Stomach (tissue), 9 donors: ENCODE data around the gene ZNF711. TPM values are rescaled to one million over a fixed set of nuclear protein-coding genes. Genes with fewer than 3 reads are reported as not detected.
"Not testable (repeated sequence)": the region's sequence is repeated elsewhere in the genome, so short reads cannot be mapped to it uniquely, and the experiment has no call there.

ENCODE experiments used
- DNase-seq, 2 donors: peaks; one replicate each; pipeline versions ENCODE4 v3.0.0 to v3.0.0-alpha.2; 2013 to 2019
- H3K27ac ChIP-seq, 5 donors: fragments of 200-600 bp in 4 of 5; sonication (generic) in 4 of 5; one replicate each; pipeline ENCODE4 v1.5.1; 2013 to 2019; ENCODE audit warnings: mild to moderate bottlenecking in 1 of 5, moderate library complexity in 1 of 5
- H3K27me3 ChIP-seq, 3 donors: fragments of 200-600 bp; sonication (generic); one replicate each; pipeline ENCODE4 v1.5.1; 2017 to 2019; ENCODE audit warnings: mixed run types in 1 of 3
- H3K36me3 ChIP-seq, 4 donors: fragments of 200-600 bp; sonication (generic); 1 replicate in 3 of 4; 2 replicates in 1 of 4; pipeline ENCODE4 v1.5.1; 2016 to 2019
- H3K4me1 ChIP-seq, 4 donors: fragments of 200-600 bp; sonication (generic); one replicate each; pipeline ENCODE4 v1.5.1; 2016 to 2019
- H3K4me3 ChIP-seq, 4 donors: fragments of 200-600 bp; sonication (generic) in 3 of 4; one replicate each; pipeline ENCODE4 v1.5.1; 2016 to 2019; ENCODE audit warnings: mild to moderate bottlenecking in 1 of 4
- H3K9me3 ChIP-seq, 4 donors: fragments of 200-600 bp; sonication (generic); one replicate each; pipeline ENCODE4 v1.5.1; 2016 to 2019
- EP300 ChIP-seq: sonication (generic); formaldehyde crosslinking; IDR thresholded peaks from one replicate; pipeline ENCODE4 v1.6.1; 2017; ENCODE audit warnings: antibody characterized with exemption
- POLR2A ChIP-seq, 4 donors: fragments of 450-650 bp; IDR thresholded peaks; one replicate each; pipeline ENCODE4 v1.6.1; 2016; ENCODE audit warnings: antibody characterized with exemption in 4 of 4, control low read depth in 2 of 4, mild to moderate bottlenecking in 1 of 4, moderate library complexity in 1 of 4
- POLR2AphosphoS5 ChIP-seq, 3 donors: sonication (generic); formaldehyde crosslinking; IDR thresholded peaks; one replicate each; pipeline ENCODE4 v1.6.1; 2016; ENCODE audit warnings: antibody characterized with exemption in 3 of 3
- WGBS, 5 donors: extraction: QIAGEN DNeasy Blood & Tissue Kit in 3 of 5; methylation state at CpG; one replicate each; pipeline versions ENCODE4 v1.1.5 to v1.1.7; 2013 to 2018; 5-methylcytosine and 5-hydroxymethylcytosine counted together
- intact Hi-C: fragments of 100-400 bp; cut with DNase I; formaldehyde crosslinking; loops from one replicate; pipeline ENCODE4 v1.15.1; 2023; ENCODE audit warnings: low total_unique reads
- polyA plus RNA-seq, 3 donors: library from polyadenylated mRNA; stranded (reverse); fragments of 200-250 nt; gene quantifications; one replicate each; pipeline ENCODE4 v1.2.3, GENCODE V29; 2013
- total RNA-seq, 5 donors: library from RNA; depleted of rRNA; stranded (reverse); fragments of >200 nt; gene quantifications; one replicate each; pipeline versions ENCODE4 v1.1.0 to v1.2.3, GENCODE V29; 2014 to 2016
- TF ChIP-seq, protein P1 (sequence below), 7 experiments: fragments of 450-650 bp in 4 of 7; fragments of 200-600 bp in 3 of 7; sonication (generic) in 3 of 7; IDR thresholded peaks; one replicate each; pipeline ENCODE4 v1.5.1; 2016 to 2019; ENCODE audit warnings: antibody characterized with exemption in 7 of 7, control low read depth in 2 of 7, mild to moderate bottlenecking in 1 of 7
- donor health status: healthy with polysubstance abuse.
- donor health status: Bipolar disorder and iron deficiency.
- donor health status: healthy.

ZNF711 gene
- total and polyA plus RNA-seq, 8 donors = under 0.01 to 26.6 (median 2.0) TPM

DNA sequence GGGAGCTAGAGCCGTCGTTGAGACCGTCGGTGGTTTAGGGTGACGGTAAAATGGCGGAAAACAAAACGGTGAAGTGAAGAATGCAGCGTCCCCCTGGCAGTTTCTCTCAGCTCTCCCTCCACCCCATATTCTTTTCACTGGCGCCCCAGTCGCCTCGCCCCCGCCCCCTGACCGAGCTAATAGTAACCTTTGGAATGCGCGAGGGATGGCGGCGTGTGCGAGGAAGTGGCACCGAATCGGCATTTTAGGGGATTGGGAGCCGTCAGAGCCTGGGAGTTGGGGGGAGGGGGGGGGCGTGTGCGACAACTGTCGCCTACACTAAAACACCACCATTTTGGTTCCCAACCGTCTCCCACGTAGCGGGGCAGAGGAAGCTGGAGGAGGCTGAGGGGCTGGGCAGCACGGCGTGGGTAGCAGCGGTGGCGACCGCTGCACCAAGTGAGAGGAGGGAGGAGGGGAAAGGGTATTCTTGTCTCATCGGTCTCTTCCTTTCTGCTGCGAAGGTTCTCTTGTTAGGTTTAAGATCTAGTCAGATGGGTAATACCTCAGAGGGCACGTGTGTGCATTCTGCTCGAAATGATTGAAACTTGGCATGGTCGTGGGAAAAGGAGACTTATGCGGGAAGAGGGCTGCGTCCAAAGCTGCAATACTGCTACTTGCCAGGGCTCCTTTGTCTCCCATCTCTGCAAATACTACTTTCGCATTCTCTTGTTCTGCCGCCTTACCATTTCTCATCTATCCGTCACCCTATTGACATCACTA is 840 bp downstream of the ZNF711 start:
- no peaks in the 10 kb centered on the region for H3K9me3 ChIP-seq
- H3K36me3 ChIP-seq = no peaks in the 10 kb centered on the region
- TF ChIP-seq POLR2A (IDR thresholded peaks at IDR 0.05) (no peak), POLR2AphosphoS5 (IDR thresholded peaks at IDR 0.05) (no peak), EP300 (no peak)
- TF ChIP-seq, protein P1, sequence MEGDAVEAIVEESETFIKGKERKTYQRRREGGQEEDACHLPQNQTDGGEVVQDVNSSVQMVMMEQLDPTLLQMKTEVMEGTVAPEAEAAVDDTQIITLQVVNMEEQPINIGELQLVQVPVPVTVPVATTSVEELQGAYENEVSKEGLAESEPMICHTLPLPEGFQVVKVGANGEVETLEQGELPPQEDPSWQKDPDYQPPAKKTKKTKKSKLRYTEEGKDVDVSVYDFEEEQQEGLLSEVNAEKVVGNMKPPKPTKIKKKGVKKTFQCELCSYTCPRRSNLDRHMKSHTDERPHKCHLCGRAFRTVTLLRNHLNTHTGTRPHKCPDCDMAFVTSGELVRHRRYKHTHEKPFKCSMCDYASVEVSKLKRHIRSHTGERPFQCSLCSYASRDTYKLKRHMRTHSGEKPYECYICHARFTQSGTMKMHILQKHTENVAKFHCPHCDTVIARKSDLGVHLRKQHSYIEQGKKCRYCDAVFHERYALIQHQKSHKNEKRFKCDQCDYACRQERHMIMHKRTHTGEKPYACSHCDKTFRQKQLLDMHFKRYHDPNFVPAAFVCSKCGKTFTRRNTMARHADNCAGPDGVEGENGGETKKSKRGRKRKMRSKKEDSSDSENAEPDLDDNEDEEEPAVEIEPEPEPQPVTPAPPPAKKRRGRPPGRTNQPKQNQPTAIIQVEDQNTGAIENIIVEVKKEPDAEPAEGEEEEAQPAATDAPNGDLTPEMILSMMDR (IDR thresholded peaks at IDR 0.05) = no peak
- WGBS, 5 donors = 0 to 46% (median 5%) methylated on average over 29 to 42 of the region's 42 CpGs
- peak in 1 of 2 donors; percentile 70 for DNase-seq
- no peaks in the 10 kb centered on the region for H3K4me1 ChIP-seq
- H3K4me3 ChIP-seq = peak overlapping the region; percentile 49 to 61 (median 54)
- H3K27ac ChIP-seq = peak overlapping the region in 4 of 5 donors; percentile 5 to 72 (median 51)
- H3K27me3 ChIP-seq = peaks cover 0 to 6% (median 0%) of the 10 kb centered on the region in 3 donors
- intact Hi-C loops = no loop called here

DNA sequence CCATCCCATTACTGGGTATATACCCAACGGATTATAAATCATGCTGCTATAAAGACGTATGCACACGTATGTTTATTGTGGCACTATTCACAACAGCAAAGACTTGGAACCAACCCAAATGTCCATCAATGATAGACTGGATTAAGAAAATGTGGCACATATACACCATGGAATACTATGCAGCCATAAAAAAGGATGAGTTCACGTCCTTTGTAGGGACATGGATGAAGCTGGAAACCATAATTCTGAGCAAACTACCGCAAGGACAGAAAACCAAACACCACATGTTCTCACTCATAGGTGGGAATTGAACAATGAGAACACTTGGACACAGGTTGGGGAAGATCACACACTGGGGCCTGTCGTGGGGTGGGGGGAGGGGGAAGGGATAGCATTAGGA is 41.5 kb downstream of the ZNF711 start:
- H3K4me3 ChIP-seq, H3K4me1 ChIP-seq, H3K27me3 ChIP-seq, H3K36me3 ChIP-seq, DNase-seq, intact Hi-C loops, H3K27ac ChIP-seq: not testable (repeated sequence)
- H3K9me3 ChIP-seq = peaks cover 0 to 12% (median 4%) of the 10 kb centered on the region in 4 donors
- 84 to 95% (median 93%) methylated on average over 6 of the region's 6 CpGs for WGBS, 5 donors

DNA sequence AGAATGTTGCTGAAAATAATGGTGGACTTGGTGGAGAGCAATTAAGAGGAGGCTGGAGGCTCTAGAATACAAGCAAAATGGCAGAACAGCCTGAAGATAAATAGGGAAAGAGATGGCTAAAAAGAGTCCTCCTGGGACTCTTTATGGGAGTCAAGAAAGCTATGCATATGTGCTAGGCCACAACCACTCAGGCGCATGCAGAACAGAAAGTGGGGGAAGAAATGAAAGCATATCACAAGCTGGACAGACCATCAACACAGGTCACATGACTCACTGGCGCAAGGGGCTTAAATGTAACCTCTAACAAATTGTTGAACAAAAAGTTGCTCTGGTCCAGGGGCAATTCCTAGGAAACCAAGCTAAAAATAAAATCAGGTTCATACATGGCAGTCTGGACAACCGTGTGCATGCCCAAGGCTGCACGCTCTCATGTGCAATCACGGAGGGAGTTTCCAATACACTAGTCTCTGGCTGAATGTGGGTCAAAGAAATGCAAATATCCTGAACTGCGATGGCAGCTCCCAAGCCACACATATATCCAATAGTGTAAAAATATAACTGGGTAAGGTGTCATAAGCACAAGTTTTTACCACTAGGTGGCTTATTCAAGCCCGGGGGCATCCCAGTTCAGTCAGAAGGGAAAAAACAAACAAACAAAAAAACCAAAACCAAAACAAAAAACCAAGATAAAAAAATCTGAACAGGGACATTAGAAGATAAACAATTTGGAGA is 45.4 kb downstream of the ZNF711 start:
- intact Hi-C loops = no loop called here
- 74 to 98% (median 91%) methylated on average over 6 to 7 of the region's 7 CpGs for WGBS, 5 donors

DNA sequence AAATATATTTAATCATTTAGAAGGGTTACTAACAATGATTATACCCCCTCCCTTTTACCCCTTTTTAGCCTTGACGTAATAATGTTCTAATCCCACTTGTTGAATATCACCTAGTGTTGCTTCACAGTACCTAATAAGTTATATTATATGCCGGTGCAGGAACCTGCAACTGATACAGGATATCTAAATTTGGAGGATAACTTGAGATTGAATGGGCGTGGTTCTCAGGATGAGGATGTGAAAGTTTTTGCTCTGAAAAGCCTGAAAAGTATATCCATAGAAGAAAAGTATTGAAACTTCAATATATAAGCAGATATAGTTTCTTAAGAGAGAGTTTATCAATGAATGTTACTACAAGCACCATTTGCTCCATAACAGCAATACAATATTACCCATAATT is 59.8 kb downstream of the ZNF711 start:
- TF ChIP-seq POLR2A (IDR thresholded peaks at IDR 0.05) = no peak
- TF ChIP-seq POLR2AphosphoS5 (IDR thresholded peaks at IDR 0.05) = no peak
- TF ChIP-seq, protein P1 (IDR thresholded peaks at IDR 0.05) = no peak
- H3K27ac ChIP-seq = no peak overlapping the region
- no peaks in the 10 kb centered on the region for H3K4me1 ChIP-seq
- H3K9me3 ChIP-seq = no peaks in the 10 kb centered on the region
- H3K36me3 ChIP-seq = peaks cover 0 to 17% (median 2%) of the 10 kb centered on the region in 4 donors
- DNase-seq = no peak
- WGBS, 5 donors = 73 to 96% (median 80%) methylated on average over 3 of the region's 3 CpGs
- H3K27me3 ChIP-seq = no peaks in the 10 kb centered on the region
- intact Hi-C loops = no loop called here
- no peak overlapping the region for H3K4me3 ChIP-seq

More for the DNA sequence above, 45.4 kb downstream of the ZNF711 start:
- no peak for TF ChIP-seq EP300
- TF ChIP-seq POLR2A (IDR thresholded peaks at IDR 0.05) = no peak
- TF ChIP-seq, protein P1 (IDR thresholded peaks at IDR 0.05) = no peak
- no peak for TF ChIP-seq POLR2AphosphoS5 (IDR thresholded peaks at IDR 0.05)
- Histone ChIP-seq H3K4me3 (no peak overlapping the region), H3K27me3 (no peaks in the 10 kb centered on the region), H3K36me3 (peaks cover 0 to 6% (median 3%) of the 10 kb centered on the region in 4 donors), H3K9me3 (peaks cover 0 to 43% (median 4%) of the 10 kb centered on the region in 4 donors), H3K4me1 (no peaks in the 10 kb centered on the region), H3K27ac (no peak overlapping the region)
- no peak for DNase-seq
